Measurements from ENCODE around the gene CCDC85C.

- TF ChIP-seq CTCF (conservative IDR thresholded peaks at IDR 0.05; ENCODE audit: low read depth, low read length) (no peak), POLR2A (IDR thresholded peaks at IDR 0.05; ENCODE audit: low read depth, low read length) (no peak), RFX5 (IDR thresholded peaks at IDR 0.05; ENCODE audit: low read depth, low read length) (no peak), RCOR1 (IDR thresholded peaks at IDR 0.05; ENCODE audit: insufficient replicate concordance, low read length) (no peak), NFE2L2 (IDR thresholded peaks at IDR 0.05; ENCODE audit: low read depth, low read length) (no peak), FOS (IDR thresholded peaks at IDR 0.05; ENCODE audit: low read depth, low read length) (no peak), CEBPB (IDR thresholded peaks at IDR 0.05; ENCODE audit: low read depth, low read length) (no peak), RAD21 (IDR thresholded peaks at IDR 0.05; ENCODE audit: low read length) (no peak), CHD1 (IDR thresholded peaks at IDR 0.05; ENCODE audit: low read depth, low read length) (no peak)
- TF ChIP-seq, protein P1, sequence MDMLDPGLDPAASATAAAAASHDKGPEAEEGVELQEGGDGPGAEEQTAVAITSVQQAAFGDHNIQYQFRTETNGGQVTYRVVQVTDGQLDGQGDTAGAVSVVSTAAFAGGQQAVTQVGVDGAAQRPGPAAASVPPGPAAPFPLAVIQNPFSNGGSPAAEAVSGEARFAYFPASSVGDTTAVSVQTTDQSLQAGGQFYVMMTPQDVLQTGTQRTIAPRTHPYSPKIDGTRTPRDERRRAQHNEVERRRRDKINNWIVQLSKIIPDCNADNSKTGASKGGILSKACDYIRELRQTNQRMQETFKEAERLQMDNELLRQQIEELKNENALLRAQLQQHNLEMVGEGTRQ (IDR thresholded peaks at IDR 0.05; ENCODE audit: low read depth, low read length) = no peak
Measured at GRCh38 chr14:99584823-99585222, 19.2 kb downstream of the CCDC85C start.
